Sigmoid colon (tissue), 4 donors: ENCODE results near the gene DNMT3B.
"Not testable (repeated sequence)": the region's sequence is repeated elsewhere in the genome, so short reads cannot be mapped to it uniquely, and the experiment has no call there.

ENCODE experiments used
- CTCF ChIP-seq, 4 experiments: fragments of 450-650 bp in 3 of 4; fragments of 200-600 bp in 1 of 4; IDR thresholded peaks; one replicate each; pipeline ENCODE4 v1.5.1; 2016 to 2019; ENCODE audit warnings: antibody characterized with exemption in 4 of 4, mild to moderate bottlenecking in 3 of 4, moderate library complexity in 2 of 4
- POLR2AphosphoS5 ChIP-seq, 4 donors: sonication (generic); formaldehyde crosslinking; IDR thresholded peaks; one replicate each; pipeline ENCODE4 v1.6.1; 2017; ENCODE audit warnings: antibody characterized with exemption in 4 of 4

- TF ChIP-seq CTCF, POLR2AphosphoS5 (IDR thresholded peaks at IDR 0.05): not testable (repeated sequence)
Observed at GRCh38 chr20:32797571-32797970, 35.4 kb downstream of the DNMT3B start.
